H9 (cell line): ENCODE measurements around the gene OSBPL1A. TPM values are rescaled to one million over a fixed set of nuclear protein-coding genes. Genes with fewer than 3 reads are reported as not detected.

Source experiments
- DNase-seq: peaks from one replicate; pipeline ENCODE4 v3.0.0-alpha.2; 2017
- H2AFZ ChIP-seq: one replicate; pipeline ENCODE4 v1.6.1; 2013; ENCODE audit warnings: mild to moderate bottlenecking, low read length, control low read depth, moderate library complexity
- H2AK5ac ChIP-seq: 2 replicates; pipeline ENCODE4 v1.6.1; 2013; ENCODE audit warnings: low read length, control low read depth, mixed read lengths; ENCODE audit not compliant: insufficient read length
- H2BK120ac ChIP-seq: one replicate; pipeline ENCODE4 v1.6.1; 2013; ENCODE audit warnings: low read depth, mild to moderate bottlenecking, low read length, control low read depth, inconsistent platforms; ENCODE audit not compliant: poor library complexity, severe bottlenecking
- H2BK12ac ChIP-seq: 2 replicates; pipeline ENCODE4 v1.6.1; 2013; ENCODE audit warnings: low read length, control low read depth, mixed read lengths, low read depth; ENCODE audit not compliant: insufficient read length
- H2BK15ac ChIP-seq: 2 replicates; pipeline ENCODE4 v1.6.1; 2013; ENCODE audit warnings: low read depth, low read length, control low read depth
- H2BK20ac ChIP-seq: one replicate; pipeline ENCODE4 v1.6.1; 2013; ENCODE audit warnings: low read depth, mild to moderate bottlenecking, low read length, control low read depth, inconsistent platforms; ENCODE audit not compliant: poor library complexity, severe bottlenecking
- H2BK5ac ChIP-seq: 2 replicates; pipeline ENCODE4 v1.6.1; 2013; ENCODE audit warnings: low read length, control low read depth, mixed read lengths; ENCODE audit not compliant: insufficient read length
- H3K14ac ChIP-seq: 2 replicates; pipeline ENCODE4 v1.6.1; 2013; ENCODE audit warnings: low read length, control low read depth; ENCODE audit not compliant: insufficient read depth
- H3K18ac ChIP-seq: 2 replicates; pipeline ENCODE4 v1.6.1; 2013; ENCODE audit warnings: low read depth, mild to moderate bottlenecking, mixed read lengths, low read length, control low read depth; ENCODE audit not compliant: insufficient read length
- H3K23ac ChIP-seq: 2 replicates; pipeline ENCODE4 v1.6.1; 2013; ENCODE audit warnings: low read length, control low read depth, mixed read lengths, low read depth; ENCODE audit not compliant: insufficient read length
- H3K23me2 ChIP-seq: 2 replicates; pipeline ENCODE4 v1.6.1; 2013; ENCODE audit warnings: low read depth, mild to moderate bottlenecking, mixed read lengths, low read length, control low read depth; ENCODE audit not compliant: insufficient read length, poor library complexity, severe bottlenecking
- H3K27ac ChIP-seq: 2 replicates; pipeline ENCODE4 v1.5.1; 2013; ENCODE audit warnings: low read length, control low read depth, mixed read lengths, low read depth; ENCODE audit not compliant: insufficient read length
- H3K27me3 ChIP-seq: 2 replicates; pipeline ENCODE4 v1.6.1; 2013; ENCODE audit warnings: low read length, control low read depth, inconsistent platforms; ENCODE audit not compliant: insufficient read depth
- H3K4ac ChIP-seq: 2 replicates; pipeline ENCODE4 v1.6.1; 2013; ENCODE audit warnings: low read depth, mild to moderate bottlenecking, control low read depth, inconsistent platforms, low read length, moderate library complexity
- H3K4me1 ChIP-seq: 2 replicates; pipeline ENCODE4 v1.6.1; 2013; ENCODE audit warnings: low read length, control low read depth, inconsistent platforms; ENCODE audit not compliant: insufficient read depth
- H3K4me2 ChIP-seq: 2 replicates; pipeline ENCODE4 v1.6.1; 2013; ENCODE audit warnings: low read length, control low read depth, mixed read lengths; ENCODE audit not compliant: insufficient read length, insufficient read depth
- H3K56ac ChIP-seq: 2 replicates; pipeline ENCODE4 v1.6.1; 2013; ENCODE audit warnings: low read depth, mild to moderate bottlenecking, mixed read lengths, low read length, control low read depth; ENCODE audit not compliant: insufficient read length
- H3K79me1 ChIP-seq: 2 replicates; pipeline ENCODE4 v1.6.1; 2013; ENCODE audit warnings: low read depth, mild to moderate bottlenecking, moderate library complexity, low read length, control low read depth, inconsistent platforms; ENCODE audit not compliant: insufficient read depth, poor library complexity, severe bottlenecking
- H3K79me2 ChIP-seq: 2 replicates; pipeline ENCODE4 v1.6.1; 2013; ENCODE audit warnings: low read length, control low read depth, inconsistent platforms; ENCODE audit not compliant: insufficient read depth
- H3K9ac ChIP-seq: 2 replicates; pipeline ENCODE4 v1.6.1; 2013; ENCODE audit warnings: low read length, control low read depth, mixed read lengths; ENCODE audit not compliant: insufficient read length; ENCODE audit errors: extremely low read depth
- H3K9me3 ChIP-seq: one replicate; pipeline ENCODE4 v1.6.1; 2013; ENCODE audit warnings: low read depth, low read length, inconsistent platforms; ENCODE audit not compliant: control insufficient read depth
- H3T11ph ChIP-seq: one replicate; pipeline ENCODE4 v1.6.1; 2013; ENCODE audit warnings: mild to moderate bottlenecking, low read length, control low read depth, inconsistent platforms
- H4K20me1 ChIP-seq: one replicate; pipeline ENCODE4 v1.6.1; 2013; ENCODE audit not compliant: control insufficient read depth, insufficient read length, insufficient read depth
- H4K5ac ChIP-seq: 2 replicates; pipeline ENCODE4 v1.6.1; 2013; ENCODE audit warnings: low read depth, mild to moderate bottlenecking, mixed read lengths, low read length, control low read depth; ENCODE audit not compliant: insufficient read length
- H4K8ac ChIP-seq: replicated peaks from 2 replicates; pipeline ENCODE4 v1.6.1; 2013; ENCODE audit warnings: low read length, control low read depth, mixed read lengths, low read depth; ENCODE audit not compliant: insufficient read length
- H4K91ac ChIP-seq: 2 replicates; pipeline ENCODE4 v1.6.1; 2013; ENCODE audit warnings: low read depth, mild to moderate bottlenecking, moderate library complexity, mixed read lengths, low read length, control low read depth; ENCODE audit not compliant: insufficient read length
- H3K27ac Mint-ChIP-seq, 3 experiments: 2 replicates in 2 of 3; 3 replicates in 1 of 3; pipeline ENCODE4 v1.8.0; 2020 to 2021; ENCODE audit warnings: mixed read lengths in 3 of 3, mild to moderate bottlenecking in 1 of 3, moderate library complexity in 1 of 3
- H3K27me3 Mint-ChIP-seq: 2 replicates; pipeline ENCODE4 v1.8.0; 2021; ENCODE audit warnings: low read depth, mild to moderate bottlenecking, moderate library complexity, mixed read lengths
- H3K36me3 Mint-ChIP-seq, 3 experiments: 2 replicates in 2 of 3; 3 replicates in 1 of 3; pipeline ENCODE4 v1.8.0; 2020 to 2021; ENCODE audit warnings: low read depth in 3 of 3, mixed read lengths in 3 of 3; ENCODE audit not compliant: insufficient read depth in 1 of 3
- H3K4me1 Mint-ChIP-seq, 2 experiments: 2 replicates each; pipeline ENCODE4 v1.8.0; 2020; ENCODE audit warnings: mixed read lengths in 2 of 2
- H3K4me3 Mint-ChIP-seq, 2 experiments: 2 replicates in 1 of 2; 3 replicates in 1 of 2; pipeline ENCODE4 v1.8.0; 2020 to 2021; ENCODE audit warnings: mild to moderate bottlenecking in 2 of 2, mixed read lengths in 2 of 2, moderate library complexity in 1 of 2
- H3K9me3 Mint-ChIP-seq, 2 experiments: 2 replicates in 1 of 2; 3 replicates in 1 of 2; pipeline ENCODE4 v1.8.0; 2020; ENCODE audit warnings: mild to moderate bottlenecking in 2 of 2, mixed read lengths in 2 of 2, moderate library complexity in 1 of 2
- WGBS: extraction: QIAGEN DNeasy Blood & Tissue Kit; methylation state at CpG from one replicate; pipeline ENCODE4 v1.1.7; 2013; ENCODE audit warnings: missing lambda C conversion rate, low lambda C conversion rate, mixed read lengths; ENCODE audit not compliant: insufficient read length; ENCODE audit errors: extremely low coverage; 5-methylcytosine and 5-hydroxymethylcytosine counted together
- total RNA-seq: library from RNA; stranded (reverse); gene quantifications from 2 replicates; pipeline ENCODE4 v1.2.1, GENCODE V29; 2021
- TF ChIP-seq, protein P1 (sequence below): fragments of 200-600 bp; sonication (generic); conservative IDR thresholded peaks from 3 replicates; pipeline ENCODE4 v1.8.0; 2021; ENCODE audit warnings: antibody characterized with exemption, mild to moderate bottlenecking

Gene OSBPL1A
- total RNA-seq, 1 experiment from 2014 or later, result 33.9 TPM

DNA sequence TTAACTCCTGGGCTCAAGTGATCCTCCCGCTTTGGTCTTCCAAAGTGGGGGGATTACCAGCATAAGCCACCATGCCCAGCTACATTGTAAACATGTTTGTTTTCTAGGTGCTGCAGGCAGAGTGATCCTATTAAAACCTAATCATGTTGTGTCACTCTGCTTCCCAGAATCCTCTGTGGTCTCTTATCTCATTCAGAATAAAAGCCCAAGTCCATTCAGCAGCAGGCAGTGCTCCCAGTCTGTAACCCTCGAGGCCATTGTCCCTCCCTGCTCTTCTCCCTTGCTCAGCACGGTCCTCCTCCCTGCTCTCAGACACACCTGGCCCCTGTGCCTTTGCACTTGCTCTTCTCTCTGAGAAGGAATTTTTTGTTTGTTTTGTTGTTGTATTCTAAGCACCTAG is 269.9 kb downstream of the OSBPL1A start:
- no peak for DNase-seq
- H2BK20ac ChIP-seq, result no peak overlapping the region
- H4K20me1 ChIP-seq, result no peaks in the 10 kb centered on the region
- H3K4me1 Mint-ChIP-seq, result no peaks in the 10 kb centered on the region
- H3K27me3 ChIP-seq, result no peaks in the 10 kb centered on the region
- no peaks in the 10 kb centered on the region for H3K79me1 ChIP-seq
- no peak overlapping the region for H2AFZ ChIP-seq
- H3K4me1 ChIP-seq, result no peaks in the 10 kb centered on the region
- H3K27me3 Mint-ChIP-seq, result no peaks in the 10 kb centered on the region
- H3K36me3 Mint-ChIP-seq, result peaks cover 2 to 11% (median 4%) of the 10 kb centered on the region in 3 experiments; a peak in 4 of 7 replicates
- H3K79me2 ChIP-seq, result no peaks in the 10 kb centered on the region
- no peak overlapping the region for H3K9ac ChIP-seq
- no peak overlapping the region for H2BK15ac ChIP-seq
- no peak overlapping the region for H4K5ac ChIP-seq
- no peak overlapping the region for H3K23ac ChIP-seq
- no CpG with 5 or more reads among the region's 3 CpGs for WGBS
- no peak overlapping the region for H4K8ac ChIP-seq
- TF ChIP-seq, protein P1, sequence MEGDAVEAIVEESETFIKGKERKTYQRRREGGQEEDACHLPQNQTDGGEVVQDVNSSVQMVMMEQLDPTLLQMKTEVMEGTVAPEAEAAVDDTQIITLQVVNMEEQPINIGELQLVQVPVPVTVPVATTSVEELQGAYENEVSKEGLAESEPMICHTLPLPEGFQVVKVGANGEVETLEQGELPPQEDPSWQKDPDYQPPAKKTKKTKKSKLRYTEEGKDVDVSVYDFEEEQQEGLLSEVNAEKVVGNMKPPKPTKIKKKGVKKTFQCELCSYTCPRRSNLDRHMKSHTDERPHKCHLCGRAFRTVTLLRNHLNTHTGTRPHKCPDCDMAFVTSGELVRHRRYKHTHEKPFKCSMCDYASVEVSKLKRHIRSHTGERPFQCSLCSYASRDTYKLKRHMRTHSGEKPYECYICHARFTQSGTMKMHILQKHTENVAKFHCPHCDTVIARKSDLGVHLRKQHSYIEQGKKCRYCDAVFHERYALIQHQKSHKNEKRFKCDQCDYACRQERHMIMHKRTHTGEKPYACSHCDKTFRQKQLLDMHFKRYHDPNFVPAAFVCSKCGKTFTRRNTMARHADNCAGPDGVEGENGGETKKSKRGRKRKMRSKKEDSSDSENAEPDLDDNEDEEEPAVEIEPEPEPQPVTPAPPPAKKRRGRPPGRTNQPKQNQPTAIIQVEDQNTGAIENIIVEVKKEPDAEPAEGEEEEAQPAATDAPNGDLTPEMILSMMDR, result no peak
- no peaks in the 10 kb centered on the region for H3K9me3 ChIP-seq
- no peak overlapping the region for H3K27ac ChIP-seq
- H2AK5ac ChIP-seq, result no peak overlapping the region
- no peak overlapping the region for H3K4me2 ChIP-seq
- H3K27ac Mint-ChIP-seq, result peak overlapping the region in 1 of 3 experiments; percentile 36; a peak in 2 of 7 replicates
- H2BK120ac ChIP-seq, result no peak overlapping the region
- no peak overlapping the region for H3K56ac ChIP-seq
- H3K4me3 Mint-ChIP-seq, result no peak overlapping the region
- no peak overlapping the region for H2BK5ac ChIP-seq
- H3K4ac ChIP-seq, result no peak overlapping the region
- H4K91ac ChIP-seq, result no peak overlapping the region
- H3K18ac ChIP-seq, result no peak overlapping the region
- H3T11ph ChIP-seq, result no peak overlapping the region
- no peaks in the 10 kb centered on the region for H3K23me2 ChIP-seq
- no peak overlapping the region for H3K14ac ChIP-seq
- H3K9me3 Mint-ChIP-seq, result no peaks in the 10 kb centered on the region
- H2BK12ac ChIP-seq, result no peak overlapping the region
